H1 (cell line): ENCODE measurements around the gene CAMK2B. TPM values are rescaled to one million over a fixed set of nuclear protein-coding genes. Genes with fewer than 3 reads are reported as not detected.

Source experiments
- CTCF ChIA-PET: fragments of 300-600 bp; sonication (Branson Sonifier 250); formaldehyde crosslinking; loops from one replicate; lab custom pipeline; 2021; ENCODE audit not compliant: partially characterized antibody; lab: Charles Lee
- POLR2A ChIA-PET: fragments of 300-600 bp; sonication (Branson Sonifier 250); formaldehyde crosslinking; loops from one replicate; lab custom pipeline; 2021; ENCODE audit warnings: inconsistent platforms; ENCODE audit not compliant: partially characterized antibody; lab: Charles Lee
- DNase-seq, 2 experiments: peaks; one replicate each; pipeline versions ENCODE4 v3.0.0 to v3.0.0-alpha.2; 2010 to 2022; ENCODE audit warnings: low spot score in 2 of 2, low read depth in 1 of 2, mixed read lengths in 1 of 2
- FAIRE-seq: peaks from 2 replicates; lab custom pipeline; 2011; peaks lifted over from hg19 to GRCh38; lab: Jason Lieb, UNC
- H2AFZ ChIP-seq: 2 replicates; pipeline ENCODE4 v1.8.1; 2012; ENCODE audit warnings: low read length, inconsistent platforms
- H2AK5ac ChIP-seq: 2 replicates; pipeline ENCODE4 v1.6.1; 2013; ENCODE audit warnings: low read depth, low read length
- H2BK120ac ChIP-seq: replicated peaks from 2 replicates; pipeline ENCODE3; 2013; ENCODE audit warnings: low read depth, low read length, inconsistent platforms
- H2BK12ac ChIP-seq: 2 replicates; pipeline ENCODE4 v1.6.1; 2013; ENCODE audit warnings: low read depth, low read length
- H2BK15ac ChIP-seq: 2 replicates; pipeline ENCODE4 v1.6.1; 2013; ENCODE audit warnings: low read length
- H2BK20ac ChIP-seq: 2 replicates; pipeline ENCODE4 v1.6.1; 2013; ENCODE audit warnings: low read length
- H2BK5ac ChIP-seq: 2 replicates; pipeline ENCODE4 v1.6.1; 2013; ENCODE audit warnings: low read depth, low read length
- H3K14ac ChIP-seq: 2 replicates; pipeline ENCODE4 v1.6.1; 2013; ENCODE audit warnings: inconsistent platforms; ENCODE audit not compliant: insufficient read length
- H3K18ac ChIP-seq: 2 replicates; pipeline ENCODE4 v1.6.1; 2013; ENCODE audit warnings: low read length; ENCODE audit errors: extremely low read depth
- H3K23ac ChIP-seq: 2 replicates; pipeline ENCODE4 v1.6.1; 2013; ENCODE audit warnings: inconsistent platforms; ENCODE audit not compliant: insufficient read length
- H3K23me2 ChIP-seq: 2 replicates; pipeline ENCODE4 v1.6.1; 2013; ENCODE audit warnings: low read depth, low read length
- H3K27ac ChIP-seq: 2 replicates; pipeline ENCODE4 v1.6.1; 2011; ENCODE audit warnings: low read depth, low read length, inconsistent platforms
- H3K27me3 ChIP-seq, 4 experiments: replicated peaks in 1 of 4; 1 replicate in 1 of 4; 2 replicates in 3 of 4; pipeline versions ENCODE4 v1.6.1 to v1.8.1; 2011 to 2013; ENCODE audit warnings: low read length in 3 of 4, mild to moderate bottlenecking in 3 of 4, inconsistent platforms in 2 of 4, mixed read lengths in 2 of 4, moderate library complexity in 1 of 4; ENCODE audit not compliant: control insufficient read depth in 3 of 4, insufficient read depth in 3 of 4; ENCODE audit errors: extremely low read depth in 1 of 4
- H3K36me3 ChIP-seq, 4 experiments: 2 replicates each; pipeline versions ENCODE4 v1.6.1 to v1.8.1; 2011 to 2013; ENCODE audit warnings: mild to moderate bottlenecking in 4 of 4, low read length in 3 of 4, moderate library complexity in 2 of 4, control low read depth in 1 of 4, inconsistent platforms in 1 of 4; ENCODE audit not compliant: insufficient read depth in 4 of 4, control insufficient read depth in 2 of 4
- H3K4ac ChIP-seq: replicated peaks from 2 replicates; pipeline ENCODE3; 2013; ENCODE audit warnings: low read length, low read depth, mixed read lengths, inconsistent platforms; ENCODE audit not compliant: insufficient read length
- H3K4me1 ChIP-seq, 4 experiments: replicated peaks in 1 of 4; 1 replicate in 1 of 4; 2 replicates in 3 of 4; pipeline versions ENCODE4 v1.6.1 to v1.8.1; 2011 to 2013; ENCODE audit warnings: low read length in 3 of 4, inconsistent platforms in 2 of 4, mixed read lengths in 1 of 4; ENCODE audit not compliant: insufficient read depth in 4 of 4, control insufficient read depth in 3 of 4
- H3K4me2 ChIP-seq, 2 experiments: 2 replicates each; pipeline versions ENCODE4 v1.6.1 to v1.8.1; 2011 to 2013; ENCODE audit warnings: low read depth in 2 of 2, low read length in 2 of 2, control low read depth in 1 of 2, inconsistent platforms in 1 of 2, mild to moderate bottlenecking in 1 of 2; ENCODE audit not compliant: insufficient read depth in 1 of 2
- H3K4me3 ChIP-seq, 4 experiments: fragments of 200-600, 300-600 bp in 1 of 4; sonication (generic), shearing (Covaris generic), sonication (Bioruptor Twin) in 1 of 4; 2 replicates each; pipeline versions ENCODE4 v1.5.1 to v1.8.1; 2011 to 2016; ENCODE audit warnings: low read length in 4 of 4, low read depth in 3 of 4, control low read depth in 2 of 4, inconsistent platforms in 2 of 4, mild to moderate bottlenecking in 2 of 4, mixed read lengths in 1 of 4, moderate library complexity in 1 of 4; ENCODE audit not compliant: insufficient read depth in 2 of 4; ENCODE audit errors: extremely low read depth in 1 of 4
- H3K56ac ChIP-seq: replicated peaks from 2 replicates; pipeline ENCODE3; 2013; ENCODE audit warnings: low read depth, mild to moderate bottlenecking, mixed read lengths, low read length, inconsistent platforms; ENCODE audit not compliant: insufficient read length
- H3K79me1 ChIP-seq: 2 replicates; pipeline ENCODE4 v1.6.1; 2013; ENCODE audit warnings: low read depth, low read length, control low read depth
- H3K79me2 ChIP-seq, 2 experiments: 2 replicates each; pipeline versions ENCODE4 v1.6.1 to v1.8.1; 2012 to 2013; ENCODE audit warnings: low read length in 2 of 2, mild to moderate bottlenecking in 2 of 2, inconsistent platforms in 1 of 2; ENCODE audit not compliant: insufficient read depth in 2 of 2, control insufficient read depth in 1 of 2
- H3K9ac ChIP-seq, 4 experiments: replicated peaks in 1 of 4; 1 replicate in 1 of 4; 2 replicates in 3 of 4; pipeline versions ENCODE4 v1.6.1 to v1.8.1; 2011 to 2013; ENCODE audit warnings: low read depth in 3 of 4, low read length in 3 of 4, control low read depth in 2 of 4, mild to moderate bottlenecking in 2 of 4, moderate library complexity in 2 of 4, inconsistent platforms in 1 of 4; ENCODE audit errors: extremely low read depth in 1 of 4
- H3K9me3 ChIP-seq, 2 experiments: 2 replicates each; pipeline versions ENCODE4 v1.6.1 to v1.8.1; 2012 to 2013; ENCODE audit warnings: mild to moderate bottlenecking in 2 of 2, moderate library complexity in 2 of 2, control low read depth in 1 of 2, inconsistent platforms in 1 of 2, low read depth in 1 of 2, low read length in 1 of 2, mixed read lengths in 1 of 2; ENCODE audit not compliant: insufficient read depth in 2 of 2
- H4K20me1 ChIP-seq, 2 experiments: replicated peaks in 1 of 2; 2 replicates each; pipeline versions ENCODE3 to v1.8.1; 2011 to 2013; ENCODE audit warnings: inconsistent platforms in 2 of 2, low read length in 2 of 2, mild to moderate bottlenecking in 1 of 2; ENCODE audit not compliant: insufficient read depth in 2 of 2, control insufficient read depth in 1 of 2
- H4K5ac ChIP-seq: 2 replicates; pipeline ENCODE4 v1.6.1; 2013; ENCODE audit warnings: low read length, low read depth, mixed read lengths, inconsistent platforms; ENCODE audit not compliant: insufficient read length
- H4K8ac ChIP-seq: 2 replicates; pipeline ENCODE4 v1.8.0; 2013; ENCODE audit warnings: mild to moderate bottlenecking, moderate library complexity, low read length, inconsistent platforms; ENCODE audit not compliant: insufficient read depth; ENCODE audit errors: extremely low read depth
- H4K91ac ChIP-seq: replicated peaks from 2 replicates; pipeline ENCODE3; 2013; ENCODE audit warnings: low read length, mixed read lengths, inconsistent platforms; ENCODE audit not compliant: insufficient read length
- ATF2 ChIP-seq: IDR thresholded peaks from 2 replicates; pipeline ENCODE4 v1.6.1; 2012; ENCODE audit warnings: low read length, inconsistent platforms
- JUND ChIP-seq: IDR thresholded peaks from 2 replicates; pipeline ENCODE4 v1.6.1; 2011; ENCODE audit warnings: mild to moderate bottlenecking, improper control_type of control experiment, low read length
- KDM1A ChIP-seq: fragments of 200-600, 300-600 bp; sonication (generic); IDR thresholded peaks from 2 replicates; pipeline ENCODE4 v1.7.1; 2016; ENCODE audit warnings: mild to moderate bottlenecking, low read length, borderline replicate concordance
- KDM5A ChIP-seq: fragments of 200-600 bp; IDR thresholded peaks from 2 replicates; pipeline ENCODE4 v1.7.1; 2012; ENCODE audit warnings: mild to moderate bottlenecking, low read length, inconsistent platforms, mixed read lengths
- NRF1 ChIP-seq: IDR thresholded peaks from 2 replicates; pipeline ENCODE4 v1.6.1; 2011; ENCODE audit warnings: mild to moderate bottlenecking, low read depth, low read length, improper control_type of control experiment
- SAP30 ChIP-seq: fragments of 300-600 bp; sonication (generic); IDR thresholded peaks from 2 replicates; pipeline ENCODE4 v1.7.1; 2012; ENCODE audit warnings: low read length, moderate library complexity, mild to moderate bottlenecking, inconsistent platforms; ENCODE audit not compliant: insufficient read depth, insufficient replicate concordance
- SP1 ChIP-seq: IDR thresholded peaks from 2 replicates; pipeline ENCODE4 v1.6.1; 2011; ENCODE audit warnings: low read depth, low read length
- SP2 ChIP-seq: IDR thresholded peaks from 2 replicates; pipeline ENCODE4 v1.6.1; 2012; ENCODE audit warnings: mild to moderate bottlenecking, low read length, inconsistent platforms
- WGBS, 2 experiments: shearing (Covaris generic) in 1 of 2; methylation state at CpG; one replicate each; pipeline versions ENCODE4 v1.1.6 to v1.1.7; 2013 to 2015; ENCODE audit warnings: low lambda C conversion rate in 2 of 2, mixed read lengths in 2 of 2, inconsistent platforms in 1 of 2, low coverage in 1 of 2, missing lambda C conversion rate in 1 of 2; ENCODE audit not compliant: insufficient replicate concordance in 2 of 2, insufficient coverage in 1 of 2, insufficient read length in 1 of 2; ENCODE audit errors: extremely low coverage in 1 of 2, missing lambda C conversion rate in 1 of 2; 5-methylcytosine and 5-hydroxymethylcytosine counted together
- polyA plus RNA-seq, 7 experiments: library from polyadenylated mRNA; depleted of rRNA in 3 of 7; stranded (reverse) in 5 of 7; unstranded in 2 of 7; fragments of >200 nt in 5 of 7; fragments of 200-250 nt in 2 of 7; gene quantifications; 1 replicate in 5 of 7; 2 replicates in 1 of 7; 4 replicates in 1 of 7; pipeline versions ENCODE4 v1.2.1 to v1.2.3, GENCODE V29; 2011 to 2013; ENCODE audit warnings: missing spikeins in 2 of 7, mixed read lengths in 2 of 7
- total RNA-seq: library from RNA; stranded (reverse); fragmentation: NEBNext Ultra II Directional; extraction: Animal tissue kit (Norgen Biotek cat#: 25700); gene quantifications from 2 replicates; pipeline ENCODE4 v1.2.1, GENCODE V29; 2021
- TF ChIP-seq, protein P1 (sequence below): IDR thresholded peaks from 2 replicates; pipeline ENCODE4 v1.6.1; 2011; ENCODE audit warnings: low read length, improper control_type of control experiment

Gene CAMK2B
- total and polyA plus RNA-seq, 2 of the 8 experiments (the other 6 are each of a cell fraction or from before 2014, with no cell fraction given) = 0.05 to 0.15 TPM

- H2AK5ac ChIP-seq = no peak overlapping the region
- H3K27me3 ChIP-seq = no peaks in the 10 kb centered on the region; a peak in 1 of 7 replicates
- CTCF ChIA-PET = interaction anchor here (0.9 to 1.9 kb wide), 5 partner anchors 8 to 187 kb away, joined by 3 to 6 read pairs (median 3); no protein-coding TSS in a partner anchor
- H2BK12ac ChIP-seq = no peak overlapping the region
- no peaks in the 10 kb centered on the region for H3K79me2 ChIP-seq
- no peak overlapping the region for H2AFZ ChIP-seq
- H3K14ac ChIP-seq = no peak overlapping the region
- H2BK5ac ChIP-seq = no peak overlapping the region
- H2BK15ac ChIP-seq = no peak overlapping the region
- DNase-seq (peak in 1 of 2 experiments; percentile 38), FAIRE-seq (no peak)
- no peak overlapping the region for H3K18ac ChIP-seq
- H4K5ac ChIP-seq = no peak overlapping the region
- H3K9ac ChIP-seq = no peak overlapping the region
- no peak overlapping the region for H2BK20ac ChIP-seq
- H3K4me2 ChIP-seq = no peak overlapping the region
- H3K23ac ChIP-seq = no peak overlapping the region
- no peaks in the 10 kb centered on the region for H3K9me3 ChIP-seq
- TF ChIP-seq SP1 = no peak
- no peak for TF ChIP-seq NRF1
- no peak for TF ChIP-seq JUND
- no peak for TF ChIP-seq KDM1A
- no peak for TF ChIP-seq ATF2
- TF ChIP-seq, protein P1, sequence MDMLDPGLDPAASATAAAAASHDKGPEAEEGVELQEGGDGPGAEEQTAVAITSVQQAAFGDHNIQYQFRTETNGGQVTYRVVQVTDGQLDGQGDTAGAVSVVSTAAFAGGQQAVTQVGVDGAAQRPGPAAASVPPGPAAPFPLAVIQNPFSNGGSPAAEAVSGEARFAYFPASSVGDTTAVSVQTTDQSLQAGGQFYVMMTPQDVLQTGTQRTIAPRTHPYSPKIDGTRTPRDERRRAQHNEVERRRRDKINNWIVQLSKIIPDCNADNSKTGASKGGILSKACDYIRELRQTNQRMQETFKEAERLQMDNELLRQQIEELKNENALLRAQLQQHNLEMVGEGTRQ = no peak
- no peak for TF ChIP-seq SAP30
- no peak for TF ChIP-seq KDM5A
- TF ChIP-seq SP2 = no peak
- no peak overlapping the region for H2BK120ac ChIP-seq
- H3K4me1 ChIP-seq = peaks cover 0 to 6% (median 0%) of the 10 kb centered on the region in 4 experiments; a peak in 2 of 7 replicates
- H3K23me2 ChIP-seq = no peaks in the 10 kb centered on the region
- no peaks in the 10 kb centered on the region for H3K79me1 ChIP-seq
- H4K20me1 ChIP-seq = peaks cover 0 to 4% of the 10 kb centered on the region in 2 experiments
- H4K91ac ChIP-seq = no peak overlapping the region
- H3K4ac ChIP-seq = no peak overlapping the region
- no peak overlapping the region for H3K27ac ChIP-seq
- POLR2A ChIA-PET = no interaction called here
- 90% methylated on average over 12 of the region's 12 CpGs; no CpG with 5 or more reads in 1 of the 2 experiments for WGBS, 2 experiments
- H3K36me3 ChIP-seq = no peaks in the 10 kb centered on the region
- no peak overlapping the region for H4K8ac ChIP-seq
- no peak overlapping the region for H3K4me3 ChIP-seq
- no peak overlapping the region for H3K56ac ChIP-seq
These were observed 35.2 kb downstream of the CAMK2B start for GRCh38 chr7:44290252-44290620.
